Stimulated activated CD4-positive, alpha-beta T cell treated with anti-CD3 and anti-CD28 coated beads, Interleukin-4, amount 100 ng/mL, for 4 hours (primary cell): Measurements from ENCODE around the gene MAP6D1.

Experiments
- DNase-seq, 2 experiments: peaks; one replicate each; pipeline ENCODE4 v3.0.0-alpha.2; 2020

Gene MAP6D1

DNA sequence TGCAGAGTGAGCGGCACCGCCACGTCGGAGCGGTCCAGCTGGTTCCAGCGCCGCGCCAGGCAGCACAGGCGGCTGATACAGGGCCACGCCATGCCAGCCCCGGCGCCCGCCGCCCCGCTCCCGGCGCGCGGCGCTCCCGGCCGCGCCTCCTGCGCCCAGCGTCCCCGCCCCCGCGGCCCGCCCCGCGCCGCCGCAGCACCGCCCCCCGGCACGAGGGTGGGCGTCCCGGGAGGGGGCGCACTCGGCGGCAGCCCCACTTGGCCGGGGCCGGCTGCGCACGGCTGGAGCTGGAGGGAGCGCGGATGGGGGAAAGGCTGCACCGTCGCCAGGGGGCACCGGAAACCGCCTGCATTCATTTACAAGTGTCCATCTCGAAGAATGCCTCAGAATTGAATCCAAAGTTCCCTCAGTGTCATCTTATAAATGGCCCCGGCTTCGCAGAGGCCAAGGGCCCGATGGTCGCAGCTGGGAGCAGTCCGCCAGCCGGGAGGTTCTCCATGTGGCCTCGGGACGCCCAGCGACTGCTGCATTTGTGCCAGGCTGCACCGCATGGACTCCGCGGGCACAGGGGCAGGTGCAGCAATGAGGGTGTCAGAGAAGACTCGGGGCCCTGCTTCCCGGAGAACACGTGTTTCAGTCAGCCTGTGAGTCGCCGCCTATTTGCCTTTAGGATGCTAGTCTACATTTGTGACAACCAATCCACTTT lies at the start of gene MAP6D1:
Gene MAP6D1 (minus strand): TSS at position 122 of the 706 bp plus-strand sequence. CDS start 30 bp downstream, at position 92.
- DNase-seq = peak; percentile 26 to 48

- no peak for DNase-seq
These were observed 48.5 kb upstream of the MAP6D1 start for GRCh38 chr3:183873914-183874313.

GRCh38 chr3:183871541-183871940 lies 46.2 kb upstream of the MAP6D1 start:
- DNase-seq = no peak

DNA sequence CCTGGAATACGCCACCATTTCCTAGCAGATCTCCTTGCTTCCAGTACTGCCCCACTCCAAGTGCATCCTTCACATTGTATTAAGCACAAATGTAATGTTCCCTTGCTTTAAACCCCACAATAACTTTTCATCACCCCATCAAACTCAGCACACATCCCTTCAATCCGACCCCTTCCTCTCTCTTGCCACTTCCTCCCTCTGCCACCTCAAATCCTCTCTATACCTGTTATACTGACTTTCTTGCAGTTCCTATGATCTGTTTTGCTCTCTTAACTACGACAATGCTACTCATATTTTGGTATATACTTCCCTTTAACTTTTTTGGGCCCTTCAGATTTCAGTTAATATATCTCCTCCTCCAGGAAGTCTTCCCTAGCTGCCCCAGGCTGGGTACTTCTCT lies 45.2 kb upstream of the MAP6D1 start:
- DNase-seq = no peak

DNA sequence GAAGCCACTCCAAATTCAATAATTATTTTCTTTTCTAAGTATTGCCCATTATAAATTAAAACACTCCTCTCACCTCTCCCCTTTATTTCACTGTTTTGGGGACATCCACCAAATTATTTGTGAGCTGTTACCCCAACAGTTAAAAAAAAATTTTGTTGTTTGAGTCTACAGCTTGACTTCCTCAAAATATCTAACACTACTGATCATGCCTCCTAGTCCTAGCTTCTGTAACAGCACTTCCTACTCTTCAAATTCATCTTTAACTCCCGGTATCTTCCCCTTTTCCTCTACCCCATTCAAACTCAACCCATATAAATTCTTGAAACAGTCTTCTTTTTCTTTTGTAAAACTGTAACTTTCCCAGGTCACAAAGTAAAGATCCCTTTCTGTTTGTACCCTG lies 43.4 kb upstream of the MAP6D1 start:
- no peak for DNase-seq

DNA sequence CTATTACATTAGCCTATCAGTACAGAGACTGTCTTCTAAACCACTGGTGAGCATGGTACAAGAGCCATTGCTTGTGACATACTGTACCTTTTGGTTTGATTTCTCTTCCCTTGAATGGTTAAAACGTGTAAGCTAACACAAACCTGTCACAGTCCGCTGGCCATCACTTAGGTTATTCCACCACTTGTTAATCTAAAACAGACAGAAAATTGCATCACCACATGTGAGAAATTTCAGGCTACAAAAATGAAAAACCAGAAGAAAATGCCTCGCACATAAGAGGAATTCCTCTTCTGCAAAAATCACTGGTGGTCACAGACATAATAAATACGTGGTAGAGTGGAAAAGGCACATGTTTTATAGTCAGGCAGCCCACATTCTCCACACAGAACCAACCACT lies 37.2 kb upstream of the MAP6D1 start:
- DNase-seq = no peak

DNA sequence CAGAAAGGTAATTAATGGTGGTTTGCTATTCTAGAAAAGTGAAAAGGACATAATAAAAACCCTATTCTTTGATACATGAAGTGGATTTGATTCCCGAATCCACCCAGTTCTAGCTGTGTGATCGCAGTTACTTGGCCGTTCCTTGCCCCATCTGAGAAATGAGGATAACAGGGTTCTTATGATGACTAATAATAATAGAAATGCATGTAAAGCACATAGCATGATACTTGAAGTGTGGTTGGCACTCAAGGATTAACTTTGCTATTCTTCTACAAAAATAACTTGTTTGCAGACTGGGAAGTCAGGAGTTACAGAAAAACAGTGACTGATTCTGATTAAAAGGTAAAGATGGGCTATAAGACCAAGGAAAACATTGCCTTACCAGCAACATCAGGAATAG lies 32.5 kb upstream of the MAP6D1 start:
- no peak for DNase-seq

GRCh38 chr3:183854318-183855035 lies 29.1 kb upstream of the MAP6D1 start:
- no peak for DNase-seq

DNA sequence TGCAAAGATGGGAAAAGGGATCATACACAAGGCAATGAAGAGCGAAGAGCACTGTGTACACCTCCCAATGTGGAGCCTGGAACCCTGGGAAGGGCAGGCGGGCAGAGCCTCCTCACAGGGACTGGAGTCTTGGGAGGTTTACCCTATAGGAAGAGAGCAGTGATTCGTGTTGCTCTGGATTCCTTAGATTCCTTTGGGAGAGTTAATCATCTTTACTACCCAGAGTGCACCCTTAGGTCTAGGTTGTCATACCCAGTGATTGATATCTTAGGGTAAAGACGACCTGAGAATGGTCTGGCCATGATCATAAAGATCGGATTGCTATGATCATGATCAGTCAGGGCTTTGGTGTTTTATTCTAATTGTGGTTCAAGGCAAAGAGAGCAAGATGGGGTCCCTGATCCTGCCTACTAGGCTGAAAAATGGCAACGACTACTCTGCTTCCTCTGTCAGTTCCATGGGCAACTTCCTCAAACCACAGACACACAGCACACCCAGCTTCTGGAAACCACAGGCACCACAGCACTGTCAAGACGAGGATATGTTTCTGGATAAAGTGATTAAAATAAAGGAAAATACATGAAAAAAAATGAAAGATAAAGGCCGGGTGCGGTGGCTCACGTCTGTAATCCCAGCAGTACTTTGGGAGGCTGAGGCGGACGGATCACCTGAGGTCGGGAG lies 20.4 kb upstream of the MAP6D1 start:
- DNase-seq = no peak

- no peak for DNase-seq
These were observed 19.7 kb upstream of the MAP6D1 start for GRCh38 chr3:183845090-183845489.

DNA sequence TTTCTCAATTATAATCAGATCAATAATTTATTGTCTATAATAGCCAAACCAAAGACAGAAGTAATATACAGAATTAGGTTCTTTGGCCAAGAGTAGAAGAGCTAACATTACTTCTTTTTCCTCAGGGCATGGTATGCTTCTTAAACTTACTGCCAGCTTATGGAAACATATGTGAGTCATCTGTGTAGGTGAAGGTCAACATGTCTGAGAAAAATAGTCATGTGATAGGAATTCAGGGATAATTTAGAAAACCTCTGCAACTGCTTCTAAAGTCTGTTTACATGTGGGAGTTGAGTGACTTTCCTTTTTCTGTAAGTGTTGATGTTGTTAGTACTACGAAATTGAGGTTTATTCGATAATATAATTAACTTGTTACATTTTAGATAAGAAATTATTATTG lies 19.2 kb upstream of the MAP6D1 start:
- no peak for DNase-seq

DNA sequence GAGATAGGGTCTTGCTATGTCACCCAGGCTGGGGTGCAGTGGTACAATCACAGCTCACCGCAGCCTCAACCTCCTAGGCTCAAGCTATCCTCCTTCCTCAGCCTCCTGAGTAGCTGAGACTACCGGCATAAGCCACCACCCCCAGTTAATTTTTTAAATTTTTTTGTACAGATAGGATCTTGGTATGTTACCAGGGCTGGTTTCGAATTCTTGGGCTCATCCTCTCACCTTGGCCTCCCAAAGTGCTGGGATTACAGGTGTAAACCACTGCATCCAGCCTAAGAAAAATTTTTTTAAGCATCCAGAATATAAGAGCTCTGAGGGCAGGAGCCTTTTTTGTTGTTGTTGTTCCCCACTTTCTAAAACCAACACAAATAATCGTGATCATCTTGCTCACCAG lies 14.4 kb upstream of the MAP6D1 start:
- no peak for DNase-seq

- no peak for DNase-seq
These were observed 12.5 kb upstream of the MAP6D1 start for GRCh38 chr3:183837894-183838293.

DNA sequence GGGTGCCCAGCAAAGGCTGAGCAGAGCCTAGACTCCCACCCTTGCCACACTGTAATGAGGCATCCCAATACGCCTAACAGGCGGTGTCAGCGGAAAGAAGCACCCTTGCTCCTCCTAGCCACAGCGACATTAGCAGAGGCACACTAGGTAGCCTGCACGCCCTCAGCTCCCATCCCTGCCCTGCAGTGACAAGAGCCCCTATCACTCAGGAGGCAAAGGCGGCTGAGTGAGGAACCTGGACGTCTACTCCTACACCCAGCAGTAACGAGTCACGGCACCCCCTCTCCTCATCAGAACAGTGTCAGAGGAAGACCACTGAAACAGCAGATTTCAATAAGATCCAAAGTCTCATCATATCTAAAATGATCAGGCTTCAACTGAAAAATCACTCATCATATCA lies 12.0 kb upstream of the MAP6D1 start:
- no peak for DNase-seq

DNA sequence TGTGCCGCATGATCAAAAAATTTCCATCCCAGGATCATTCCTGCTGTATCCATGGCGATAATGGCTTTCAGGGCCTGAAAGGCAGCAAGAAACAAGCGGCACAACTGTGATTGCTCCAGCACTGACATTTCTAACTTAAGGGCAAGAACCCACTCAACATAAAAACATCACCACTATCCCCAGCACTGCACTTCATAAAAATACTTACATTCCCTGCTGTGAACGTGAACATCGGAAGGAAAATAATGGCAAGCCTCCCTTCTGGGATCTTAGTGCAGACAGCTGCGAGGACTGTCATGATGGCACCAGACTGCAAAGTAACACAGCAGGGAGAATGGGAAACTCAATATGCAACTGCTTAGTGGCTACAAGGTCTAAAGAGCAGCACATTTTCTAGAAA lies 8.1 kb upstream of the MAP6D1 start:
- DNase-seq = no peak

DNA sequence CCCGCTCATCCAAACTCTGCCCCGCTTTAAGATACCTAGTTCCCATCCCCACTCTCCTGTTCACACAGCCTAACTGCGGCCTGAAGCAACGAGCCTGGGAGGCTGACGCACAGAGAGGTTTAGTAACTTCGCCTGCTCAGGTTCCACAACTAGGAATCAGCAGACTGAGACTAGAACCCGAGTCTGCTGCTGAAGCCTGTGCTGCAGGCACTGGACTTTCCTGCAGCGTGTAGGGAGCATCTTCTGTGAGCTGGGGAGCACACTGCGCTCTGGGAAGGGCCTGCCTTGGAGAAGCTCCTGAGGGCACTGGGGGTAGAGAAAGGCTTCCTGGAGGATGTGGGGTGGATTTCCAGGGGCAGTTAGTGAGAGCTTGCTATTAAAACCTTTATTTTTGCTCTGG lies 4.8 kb upstream of the MAP6D1 start:
- no peak for DNase-seq

- DNase-seq = no peak
These were observed 4.1 kb upstream of the MAP6D1 start for GRCh38 chr3:183829466-183829865.

DNA sequence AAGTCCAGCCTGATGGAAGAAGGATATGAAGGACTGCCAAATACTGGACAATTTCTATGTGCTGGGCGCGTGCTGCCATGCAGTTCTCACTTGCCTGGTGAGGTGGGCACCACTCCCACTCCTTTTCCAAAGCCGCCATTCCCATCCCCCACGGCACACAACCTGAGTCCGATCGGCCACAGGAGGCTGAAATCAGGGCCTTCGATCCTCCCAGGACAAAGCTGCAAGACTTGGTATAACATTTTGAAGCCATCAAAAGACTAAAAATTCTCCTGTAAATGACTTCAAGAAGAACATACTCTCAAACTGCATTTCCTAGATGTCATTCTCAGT lies 3.1 kb upstream of the MAP6D1 start:
- no peak for DNase-seq

- no peak for DNase-seq
These were observed 2.6 kb upstream of the MAP6D1 start for GRCh38 chr3:183827809-183828537.

DNA sequence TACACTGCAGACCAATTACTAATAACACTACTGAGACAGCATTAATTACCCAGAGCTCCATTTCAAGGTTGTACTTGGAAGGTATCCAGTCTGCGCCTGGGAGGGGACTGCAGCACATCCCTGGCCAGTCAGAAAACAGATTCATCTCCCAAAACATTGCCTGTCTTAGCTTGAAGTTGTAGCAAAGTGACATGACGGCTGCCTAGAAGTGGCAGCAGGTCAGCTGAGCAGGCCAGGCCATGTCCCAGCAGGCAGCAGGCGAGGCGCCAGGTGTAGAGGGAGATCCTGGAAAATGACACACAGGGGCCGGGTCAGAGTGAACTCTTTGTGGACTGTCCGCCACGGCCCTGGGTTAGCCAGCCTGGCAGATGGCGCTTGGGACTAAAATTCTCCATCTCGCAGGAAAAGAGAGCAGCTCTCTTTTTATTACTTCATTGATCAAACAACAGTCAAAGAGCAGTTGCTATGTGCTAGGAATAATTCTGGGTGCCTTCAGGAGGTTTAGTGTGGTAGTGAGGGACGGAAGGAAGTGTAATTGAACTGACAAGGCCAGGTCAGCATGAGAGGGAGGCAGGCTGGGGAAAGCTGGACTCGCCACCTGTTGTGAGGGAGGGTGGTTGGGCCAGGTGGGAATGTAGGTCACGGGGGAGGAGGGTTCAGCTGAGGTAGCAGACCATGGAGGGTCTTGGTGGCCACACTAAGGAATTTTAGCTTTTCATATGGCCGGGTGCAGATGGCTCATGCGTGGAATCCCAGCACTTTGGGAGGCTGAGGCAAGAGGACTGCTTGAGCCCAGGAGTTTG lies 1.3 kb upstream of the MAP6D1 start:
- DNase-seq = no peak

DNA sequence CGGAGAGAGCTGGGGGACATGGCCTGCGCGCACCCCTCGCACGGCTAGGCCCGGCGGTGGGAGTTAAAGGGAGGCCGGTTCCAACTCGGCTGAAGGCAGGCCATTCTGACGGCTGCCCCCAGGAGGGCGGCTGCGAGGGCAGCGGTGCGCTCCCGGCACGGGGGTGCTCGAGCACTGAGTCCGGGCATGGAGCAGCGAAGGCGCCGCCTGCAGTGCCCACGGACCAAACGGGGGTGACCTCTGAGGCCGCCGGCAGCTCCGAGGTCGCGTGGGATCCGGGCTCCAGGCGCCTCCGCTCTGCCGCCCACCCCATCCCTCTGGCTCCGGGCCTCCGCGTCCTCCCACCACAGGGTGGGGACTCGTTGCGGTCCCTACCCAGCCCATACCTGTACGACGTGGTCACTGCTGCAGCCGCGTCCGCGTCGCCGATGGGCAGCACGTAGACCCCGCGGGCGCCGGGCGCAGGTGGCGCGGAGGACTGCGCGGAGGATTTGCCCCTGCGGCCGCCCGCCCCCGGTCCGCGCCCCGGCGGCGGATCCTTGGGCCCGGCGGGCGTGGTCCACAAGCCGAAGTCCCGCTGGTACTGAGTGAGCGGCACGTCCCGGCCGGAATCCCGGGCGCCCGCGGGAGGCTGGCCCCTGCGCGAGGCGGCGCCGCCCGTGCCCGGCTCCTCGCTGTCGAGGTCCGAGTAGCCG lies 469 bp downstream of the MAP6D1 start:
- peak in 1 of 2 experiments; percentile 18 for DNase-seq

DNA sequence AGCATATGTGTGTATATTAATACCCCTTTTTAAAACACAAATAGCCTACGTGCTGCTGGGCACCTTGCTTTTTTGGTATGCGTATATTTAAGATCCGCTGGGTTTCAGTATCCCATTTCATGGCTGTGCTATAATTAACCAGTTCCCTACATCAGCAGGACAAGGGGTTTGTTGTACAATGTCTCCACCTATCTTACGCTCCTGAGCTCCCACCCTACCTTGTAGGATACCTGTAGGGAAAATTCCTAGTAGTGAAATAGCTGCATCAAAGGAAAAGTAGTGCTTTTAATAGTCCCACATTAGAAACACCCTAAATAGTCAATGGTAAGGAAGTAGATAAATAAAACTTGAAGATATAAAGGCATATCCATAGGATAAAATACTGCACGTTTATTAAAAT lies 1.4 kb downstream of the MAP6D1 start:
- no peak for DNase-seq
